Measurements from ENCODE around the gene RHBDF1.
A peak's percentile ranks its signal among the peaks of the same experiment; 100 is the strongest.
"Not testable (repeated sequence)": the region's sequence is repeated elsewhere in the genome, so short reads cannot be mapped to it uniquely, and the experiment has no call there.

Gene RHBDF1

GRCh38 chr16:35678-36305 lies 36.6 kb downstream of the RHBDF1 start:
- DNase-seq, result no peak

DNA sequence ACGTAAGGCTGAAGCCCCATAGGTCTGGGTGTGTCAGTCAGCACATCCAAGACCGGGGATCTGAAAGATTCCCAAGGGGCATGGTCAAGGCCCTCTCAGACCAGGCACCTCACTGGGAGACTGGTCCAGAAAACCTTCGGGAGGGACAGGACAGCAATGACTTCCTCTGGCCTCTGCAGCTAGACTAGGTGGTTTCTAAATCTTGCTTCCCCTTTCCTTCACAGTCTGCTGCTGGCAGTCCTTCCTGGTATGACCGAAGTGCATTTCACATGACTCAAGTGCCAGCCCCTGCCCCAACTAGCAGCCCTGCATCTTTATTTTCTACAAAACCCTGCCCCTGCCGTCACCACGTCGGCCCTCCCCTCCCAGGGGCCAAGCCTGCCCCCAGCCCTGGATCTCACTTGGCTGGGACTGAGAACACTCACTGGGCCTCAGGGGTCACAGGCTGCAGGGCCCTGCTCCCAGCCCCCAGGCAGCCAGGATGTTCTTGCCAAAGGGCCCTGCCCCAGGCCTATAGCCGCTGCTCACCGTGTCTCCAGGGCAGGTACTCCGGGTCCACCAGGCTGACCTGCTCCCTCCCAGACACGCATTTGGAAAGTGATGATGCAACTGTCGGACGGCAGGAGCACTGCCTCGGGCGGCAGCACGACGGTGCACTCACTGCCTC lies 37.3 kb downstream of the RHBDF1 start:
- DNase-seq, result peak; percentile 55

GRCh38 chr16:34648-34987 lies 37.8 kb downstream of the RHBDF1 start:
- no peak for DNase-seq

GRCh38 chr16:33877-34647 lies 38.4 kb downstream of the RHBDF1 start:
- DNase-seq, result no peak

GRCh38 chr16:33154-33876 lies 39.1 kb downstream of the RHBDF1 start:
- not testable (repeated sequence) for DNase-seq

GRCh38 chr16:30627-31026 lies 41.8 kb downstream of the RHBDF1 start:
- not testable (repeated sequence) for DNase-seq

- DNase-seq, result not testable (repeated sequence)
Measured at GRCh38 chr16:25926-26348, 46.5 kb downstream of the RHBDF1 start.

- DNase-seq, result not testable (repeated sequence)
Measured at GRCh38 chr16:24151-24550, 48.3 kb downstream of the RHBDF1 start.

DNA sequence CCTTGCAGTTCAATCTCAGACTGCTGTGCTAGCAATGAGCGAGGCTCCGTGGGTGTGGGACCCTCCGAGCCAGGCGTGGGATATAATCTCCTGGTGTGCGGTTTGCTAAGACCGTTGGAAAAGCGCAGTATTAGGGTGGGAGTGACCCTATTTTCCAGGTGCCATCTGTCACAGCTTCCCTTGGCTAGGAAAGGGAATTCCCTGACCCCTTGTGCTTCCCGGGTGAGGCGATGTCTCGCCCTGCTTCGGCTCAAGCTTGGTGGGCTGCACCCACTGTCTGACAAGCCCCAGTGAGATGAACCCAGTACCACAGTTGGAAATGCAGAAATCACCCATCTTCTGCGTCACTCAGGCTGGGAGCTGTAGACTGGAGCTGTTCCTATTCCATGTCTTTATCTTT lies 51.5 kb downstream of the RHBDF1 start:
- not testable (repeated sequence) for DNase-seq

DNA sequence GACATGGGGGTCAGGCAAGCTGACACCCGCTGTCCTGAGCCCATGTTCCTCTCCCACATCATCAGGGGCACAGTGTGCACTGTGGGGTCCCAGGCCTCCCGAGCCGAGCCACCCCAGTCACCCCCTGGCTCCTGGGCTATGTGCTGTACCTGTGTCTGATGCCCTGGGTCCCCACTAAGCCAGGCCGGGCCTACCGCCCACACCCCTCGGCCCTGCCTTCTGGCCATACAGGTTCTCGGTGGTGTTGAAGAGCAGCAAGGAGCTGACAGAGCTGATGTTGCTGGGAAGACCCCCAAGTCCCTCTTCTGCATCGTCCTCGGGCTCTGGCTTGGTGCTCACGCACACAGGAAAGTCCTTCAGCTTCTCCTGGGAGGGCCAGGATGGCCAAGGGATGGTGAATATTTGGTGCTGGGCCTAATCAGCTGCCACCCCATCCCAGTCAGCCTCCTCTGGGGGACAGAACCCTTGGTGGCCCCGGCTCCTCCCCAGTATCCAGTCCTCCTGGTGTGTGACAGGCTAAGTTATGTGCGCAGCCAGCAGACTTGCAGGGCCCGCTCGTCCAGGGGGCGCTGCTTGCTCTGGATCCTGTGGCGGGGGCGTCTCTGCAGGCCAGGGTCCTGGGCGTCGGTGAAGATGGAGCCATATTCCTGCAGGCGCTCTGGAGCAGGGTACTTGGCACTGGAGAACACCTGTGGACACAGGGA lies 55.2 kb downstream of the RHBDF1 start:
- not testable (repeated sequence) for DNase-seq

- DNase-seq, result not testable (repeated sequence)
Measured at GRCh38 chr16:10772-11171, 61.7 kb downstream of the RHBDF1 start.

- DNase-seq, result no peak
Measured at GRCh38 chr16:9903-10665, 62.3 kb downstream of the RHBDF1 start.

Data from islet precursor cell (in vitro differentiated cells).